ENCODE data around the gene C1orf198.

C1orf198 gene

GRCh38 chr1:230854423-230854822 is 13.9 kb downstream of the C1orf198 start:
- Histone ChIP-seq H3K79me2 (ENCODE audit: low read length) (no peaks in the 10 kb centered on the region), H3K36me3 (replicated peaks; ENCODE audit: low read depth, low read length) (peaks cover 4% of the 10 kb centered on the region), H3K4me2 (ENCODE audit: low read length) (no peak overlapping the region), H4K20me1 (ENCODE audit: insufficient read depth, low read length) (no peaks in the 10 kb centered on the region), H3K27me3 (ENCODE audit: low read depth, low read length) (no peaks in the 10 kb centered on the region), H3K27ac (ENCODE audit: low read length) (no peak overlapping the region), H2AFZ (ENCODE audit: low read depth, low read length) (no peak overlapping the region), H3K4me3 (ENCODE audit: low read length) (no peak overlapping the region), H3K4me1 (ENCODE audit: low read length) (no peaks in the 10 kb centered on the region), H3K9me3 (ENCODE audit: insufficient read depth, low read length) (no peaks in the 10 kb centered on the region), H3K9ac (ENCODE audit: low read length) (no peak overlapping the region)
- TF ChIP-seq CTCF (IDR thresholded peaks at IDR 0.05; ENCODE audit: low read depth, low read length) = no peak
- no peak for TF ChIP-seq EZH2phosphoT487 (IDR thresholded peaks at IDR 0.05; ENCODE audit: low read depth)

DNA sequence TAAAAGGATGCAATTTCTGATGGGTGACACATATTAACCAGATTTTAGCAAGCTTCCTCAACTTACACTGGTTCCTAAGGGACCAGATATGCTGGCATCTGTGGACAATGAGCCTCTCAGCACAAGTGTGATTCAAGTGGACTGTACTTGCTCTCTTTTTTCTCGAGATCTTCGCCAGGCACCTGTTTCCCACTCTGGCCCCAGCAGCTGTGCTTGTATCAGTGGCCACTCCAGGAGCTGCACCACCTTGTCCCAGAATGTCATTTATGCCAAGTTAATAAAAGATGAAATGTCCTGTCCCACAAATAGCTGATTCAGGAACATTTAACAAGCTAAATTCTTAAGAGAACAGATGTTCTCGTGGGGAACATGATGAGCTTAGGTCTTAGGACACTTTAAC is 14.6 kb downstream of the C1orf198 start:
- no peak overlapping the region for H3K4me2 ChIP-seq (ENCODE audit: low read length)
- no peaks in the 10 kb centered on the region for H4K20me1 ChIP-seq (ENCODE audit: insufficient read depth, low read length)
- no peaks in the 10 kb centered on the region for H3K4me1 ChIP-seq (ENCODE audit: low read length)
- H3K79me2 ChIP-seq (ENCODE audit: low read length) = no peaks in the 10 kb centered on the region
- no peaks in the 10 kb centered on the region for H3K9me3 ChIP-seq (ENCODE audit: insufficient read depth, low read length)
- H3K9ac ChIP-seq (ENCODE audit: low read length) = no peak overlapping the region
- H2AFZ ChIP-seq (ENCODE audit: low read depth, low read length) = no peak overlapping the region
- no peaks in the 10 kb centered on the region for H3K27me3 ChIP-seq (ENCODE audit: low read depth, low read length)
- TF ChIP-seq CTCF (IDR thresholded peaks at IDR 0.05; ENCODE audit: low read depth, low read length) = no peak
- no peak for TF ChIP-seq EZH2phosphoT487 (IDR thresholded peaks at IDR 0.05; ENCODE audit: low read depth)
- H3K27ac ChIP-seq (ENCODE audit: low read length) = no peak overlapping the region
- H3K4me3 ChIP-seq (ENCODE audit: low read length) = no peak overlapping the region
- H3K36me3 ChIP-seq (replicated peaks; ENCODE audit: low read depth, low read length) = peaks cover 4% of the 10 kb centered on the region

GRCh38 chr1:230852959-230853358 is 15.4 kb downstream of the C1orf198 start:
- Histone ChIP-seq H2AFZ (ENCODE audit: low read depth, low read length) (no peak overlapping the region), H3K27ac (ENCODE audit: low read length) (no peak overlapping the region), H3K27me3 (ENCODE audit: low read depth, low read length) (no peaks in the 10 kb centered on the region), H3K79me2 (ENCODE audit: low read length) (no peaks in the 10 kb centered on the region), H3K9me3 (ENCODE audit: insufficient read depth, low read length) (no peaks in the 10 kb centered on the region), H3K4me2 (ENCODE audit: low read length) (no peak overlapping the region), H3K4me3 (ENCODE audit: low read length) (no peak overlapping the region), H4K20me1 (ENCODE audit: insufficient read depth, low read length) (no peaks in the 10 kb centered on the region), H3K4me1 (ENCODE audit: low read length) (no peaks in the 10 kb centered on the region), H3K36me3 (replicated peaks; ENCODE audit: low read depth, low read length) (peaks cover 4% of the 10 kb centered on the region), H3K9ac (ENCODE audit: low read length) (no peak overlapping the region)
- TF ChIP-seq EZH2phosphoT487 (IDR thresholded peaks at IDR 0.05; ENCODE audit: low read depth) = no peak
- TF ChIP-seq CTCF (IDR thresholded peaks at IDR 0.05; ENCODE audit: low read depth, low read length) = no peak

DNA sequence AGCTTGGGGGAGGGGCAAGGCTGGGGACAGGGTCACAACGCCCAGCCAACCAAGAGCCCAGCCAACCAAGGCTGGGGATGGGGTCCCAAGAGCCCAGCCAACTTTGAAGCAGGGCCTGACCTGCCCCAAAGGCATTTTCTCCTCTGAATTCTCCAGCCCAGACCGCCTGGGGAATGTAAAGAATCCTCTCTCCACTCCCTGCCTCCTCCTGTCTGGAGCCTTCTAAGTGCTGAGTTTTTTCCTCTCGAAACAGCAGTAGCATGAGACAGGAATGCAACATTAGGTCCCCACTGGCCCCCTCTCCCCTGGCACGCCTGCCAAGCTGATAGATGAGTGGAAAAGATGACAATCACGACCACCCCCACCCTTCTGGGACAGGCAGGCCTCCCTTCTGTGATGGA is 17.0 kb downstream of the C1orf198 start:
- H3K27me3 ChIP-seq (ENCODE audit: low read depth, low read length) = no peaks in the 10 kb centered on the region
- TF ChIP-seq CTCF (IDR thresholded peaks at IDR 0.05; ENCODE audit: low read depth, low read length) (no peak), EZH2phosphoT487 (IDR thresholded peaks at IDR 0.05; ENCODE audit: low read depth) (no peak)
- no peaks in the 10 kb centered on the region for H3K79me2 ChIP-seq (ENCODE audit: low read length)
- no peak overlapping the region for H3K4me3 ChIP-seq (ENCODE audit: low read length)
- H3K27ac ChIP-seq (ENCODE audit: low read length) = no peak overlapping the region
- H3K4me1 ChIP-seq (ENCODE audit: low read length) = no peaks in the 10 kb centered on the region
- H3K36me3 ChIP-seq (replicated peaks; ENCODE audit: low read depth, low read length) = peaks cover 4% of the 10 kb centered on the region
- H4K20me1 ChIP-seq (ENCODE audit: insufficient read depth, low read length) = no peaks in the 10 kb centered on the region
- H3K4me2 ChIP-seq (ENCODE audit: low read length) = no peak overlapping the region
- H3K9me3 ChIP-seq (ENCODE audit: insufficient read depth, low read length) = no peaks in the 10 kb centered on the region
- no peak overlapping the region for H2AFZ ChIP-seq (ENCODE audit: low read depth, low read length)
- H3K9ac ChIP-seq (ENCODE audit: low read length) = no peak overlapping the region
